GM12801 (cell line): Measurements from ENCODE around the gene FRMD4B.

Experiments
- TF ChIP-seq, protein P1 (sequence below): IDR thresholded peaks from one replicate; pipeline ENCODE4 v1.5.1; 2011; ENCODE audit warnings: control low read depth; ENCODE audit not compliant: insufficient read length; ENCODE audit errors: extremely low read depth

The FRMD4B gene

DNA sequence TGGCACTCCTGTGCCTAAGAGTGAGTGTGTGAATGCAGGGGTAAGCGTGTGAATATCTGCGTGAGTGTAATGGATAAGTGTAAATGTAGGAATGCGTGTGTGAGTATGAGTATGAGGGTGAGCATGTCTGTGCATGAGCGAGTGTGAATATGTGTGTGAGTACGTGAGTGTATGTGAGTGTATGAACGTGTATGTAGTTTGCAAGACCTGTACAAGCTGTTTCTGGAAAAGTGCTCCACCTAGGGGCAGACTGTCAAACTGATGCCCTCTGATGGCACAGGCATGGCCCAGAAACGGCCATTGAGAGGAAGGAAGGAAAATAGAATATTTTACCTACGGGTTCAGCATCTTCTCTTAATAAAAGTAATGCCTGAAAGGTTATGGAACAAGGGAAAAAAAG, 24.4 kb upstream of the FRMD4B start:
- TF ChIP-seq, protein P1, sequence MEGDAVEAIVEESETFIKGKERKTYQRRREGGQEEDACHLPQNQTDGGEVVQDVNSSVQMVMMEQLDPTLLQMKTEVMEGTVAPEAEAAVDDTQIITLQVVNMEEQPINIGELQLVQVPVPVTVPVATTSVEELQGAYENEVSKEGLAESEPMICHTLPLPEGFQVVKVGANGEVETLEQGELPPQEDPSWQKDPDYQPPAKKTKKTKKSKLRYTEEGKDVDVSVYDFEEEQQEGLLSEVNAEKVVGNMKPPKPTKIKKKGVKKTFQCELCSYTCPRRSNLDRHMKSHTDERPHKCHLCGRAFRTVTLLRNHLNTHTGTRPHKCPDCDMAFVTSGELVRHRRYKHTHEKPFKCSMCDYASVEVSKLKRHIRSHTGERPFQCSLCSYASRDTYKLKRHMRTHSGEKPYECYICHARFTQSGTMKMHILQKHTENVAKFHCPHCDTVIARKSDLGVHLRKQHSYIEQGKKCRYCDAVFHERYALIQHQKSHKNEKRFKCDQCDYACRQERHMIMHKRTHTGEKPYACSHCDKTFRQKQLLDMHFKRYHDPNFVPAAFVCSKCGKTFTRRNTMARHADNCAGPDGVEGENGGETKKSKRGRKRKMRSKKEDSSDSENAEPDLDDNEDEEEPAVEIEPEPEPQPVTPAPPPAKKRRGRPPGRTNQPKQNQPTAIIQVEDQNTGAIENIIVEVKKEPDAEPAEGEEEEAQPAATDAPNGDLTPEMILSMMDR = peak; percentile 30

DNA sequence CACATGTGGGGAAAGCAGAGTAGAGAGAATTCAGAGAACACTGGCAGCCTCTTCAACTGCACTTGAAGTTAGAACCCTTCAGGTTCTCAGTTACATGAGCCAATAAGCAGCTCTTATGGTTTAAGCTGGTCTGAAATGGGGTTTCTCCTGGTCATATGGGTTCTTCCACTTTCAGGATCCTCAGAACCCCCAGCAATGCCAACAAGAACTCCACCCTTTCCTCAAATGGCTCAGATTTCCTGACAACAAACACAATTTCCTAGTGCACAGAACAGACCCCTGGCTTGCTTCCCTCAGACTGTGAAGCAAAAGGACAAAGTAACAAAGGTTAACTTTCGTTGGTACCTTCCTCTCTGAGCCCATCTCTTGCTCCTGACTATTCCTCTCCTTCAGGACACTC, 23.9 kb upstream of the FRMD4B start:
- TF ChIP-seq, protein P1 = no peak

- TF ChIP-seq, protein P1 = no peak
Observed at GRCh38 chr3:69409011-69409410, 23.1 kb upstream of the FRMD4B start.

DNA sequence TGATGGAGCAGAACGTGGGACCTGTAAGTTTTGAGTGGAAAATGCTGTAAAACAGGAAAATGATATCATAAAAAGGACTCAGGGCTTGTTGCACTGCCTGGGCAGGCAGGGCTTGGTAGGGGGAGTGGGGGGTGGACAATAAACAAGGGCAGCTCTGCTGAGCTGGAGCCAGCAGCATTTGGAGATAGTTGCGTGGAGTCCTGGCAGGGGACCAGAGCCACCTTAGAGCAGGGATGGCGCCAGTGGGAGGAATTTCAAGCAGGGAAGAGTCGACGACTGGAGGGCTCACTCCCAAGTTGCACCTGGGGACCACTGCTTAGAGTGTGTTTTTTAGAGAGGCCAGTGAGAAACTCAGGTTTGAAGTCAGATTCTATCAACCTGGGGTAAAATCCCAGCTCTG, 22.7 kb upstream of the FRMD4B start:
- TF ChIP-seq, protein P1 = no peak

DNA sequence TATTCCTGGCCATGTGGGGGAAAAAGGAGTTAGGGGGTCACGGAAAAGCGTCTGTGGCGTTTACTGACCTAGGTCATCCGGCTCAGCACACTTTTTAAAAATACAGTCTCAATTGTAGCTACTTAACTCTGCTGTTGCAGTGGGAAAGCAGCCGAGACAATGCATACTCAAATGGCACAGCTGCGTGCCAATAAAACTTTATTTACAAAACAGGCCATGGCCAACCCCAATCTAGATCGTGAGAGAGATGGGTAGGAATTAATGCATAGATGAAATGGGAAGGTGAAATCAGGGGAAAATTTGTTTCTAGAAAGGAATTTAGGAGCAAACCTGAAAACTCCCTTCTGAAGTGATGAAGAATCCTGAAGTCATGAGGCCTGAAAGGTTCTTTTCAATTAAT, 22.0 kb upstream of the FRMD4B start:
- TF ChIP-seq, protein P1 = no peak

DNA sequence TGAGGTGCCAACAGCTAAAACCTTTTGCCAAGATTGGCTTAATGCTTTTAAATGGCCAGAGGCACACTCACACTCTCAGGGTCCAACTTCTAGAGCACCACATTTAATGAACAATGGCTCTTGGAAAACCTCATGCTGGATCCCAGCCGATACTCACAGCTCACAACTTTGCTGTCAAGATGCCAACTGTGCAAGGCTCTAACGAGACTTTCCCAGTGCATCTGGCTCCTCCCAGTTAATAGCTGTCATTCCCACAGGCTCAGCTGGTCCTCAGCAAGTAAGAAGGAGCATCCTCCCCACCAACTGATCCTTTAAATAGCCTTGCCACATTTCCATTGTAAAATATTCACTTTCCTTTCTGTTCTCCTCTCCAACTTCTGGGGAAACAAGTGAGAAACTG, 20.3 kb upstream of the FRMD4B start:
- TF ChIP-seq, protein P1 = no peak

- TF ChIP-seq, protein P1 = no peak
Observed at GRCh38 chr3:69405067-69405466, 19.2 kb upstream of the FRMD4B start.

DNA sequence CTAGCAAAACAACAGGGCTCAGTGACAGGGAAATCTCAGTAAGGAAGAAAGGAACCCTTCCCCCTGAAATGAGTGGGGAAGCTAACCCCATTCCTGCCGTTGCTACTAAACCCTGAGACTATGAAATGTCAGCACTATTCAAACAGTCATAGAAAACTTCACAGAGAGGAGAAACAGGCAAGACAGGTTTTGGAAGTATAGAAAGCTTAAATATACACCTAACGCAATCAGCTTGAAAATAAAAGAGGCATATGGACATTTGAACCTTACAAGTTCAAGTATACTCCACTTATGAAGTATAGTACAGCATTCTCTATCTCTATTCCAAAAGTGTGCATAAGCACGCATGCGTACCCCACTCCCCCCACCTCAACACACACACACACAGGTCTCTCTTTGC, 17.6 kb upstream of the FRMD4B start:
- TF ChIP-seq, protein P1 = no peak
